ENCODE data around the gene SFI1.
A peak's percentile ranks its signal among the peaks of the same experiment; 100 is the strongest.
"Not testable (repeated sequence)": the region's sequence is repeated elsewhere in the genome, so short reads cannot be mapped to it uniquely, and the experiment has no call there.

SFI1 gene

DNA sequence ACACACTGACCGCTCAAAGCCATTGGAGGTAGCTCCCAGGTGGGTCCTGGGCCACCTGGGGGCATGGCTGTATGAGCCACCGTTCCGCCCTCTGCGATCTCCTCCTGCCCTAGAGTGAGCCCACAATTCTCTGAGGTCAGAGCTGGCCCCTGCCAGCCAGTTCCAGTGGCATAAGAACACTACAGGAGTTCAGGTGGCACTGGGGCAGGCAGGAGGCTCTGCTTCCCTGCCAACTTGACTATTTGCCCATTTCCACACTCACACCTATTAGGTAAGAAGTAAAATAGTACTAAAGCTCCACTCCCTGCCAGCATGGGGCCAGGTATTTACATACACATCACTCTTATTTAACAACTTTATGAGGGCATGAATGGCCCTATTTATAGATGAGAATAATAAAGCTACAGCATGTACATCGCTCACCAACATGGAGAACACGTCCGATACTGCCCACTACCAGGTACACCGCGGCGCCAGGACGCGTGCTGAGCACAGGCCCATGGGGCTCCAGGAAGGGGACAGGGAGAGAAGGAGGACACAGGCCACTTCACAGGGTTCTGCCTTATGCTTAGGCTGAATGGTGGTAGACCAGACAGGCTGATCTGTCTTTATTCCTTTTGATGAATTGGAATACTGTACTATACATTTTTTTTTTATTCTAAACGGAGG lies 139.4 kb downstream of the SFI1 start:
- no peak for DNase-seq (ENCODE audit: low read depth)

- DNase-seq (ENCODE audit: low read depth) = no peak
Measured at GRCh38 chr22:31637447-31637890, 141.1 kb downstream of the SFI1 start.

DNA sequence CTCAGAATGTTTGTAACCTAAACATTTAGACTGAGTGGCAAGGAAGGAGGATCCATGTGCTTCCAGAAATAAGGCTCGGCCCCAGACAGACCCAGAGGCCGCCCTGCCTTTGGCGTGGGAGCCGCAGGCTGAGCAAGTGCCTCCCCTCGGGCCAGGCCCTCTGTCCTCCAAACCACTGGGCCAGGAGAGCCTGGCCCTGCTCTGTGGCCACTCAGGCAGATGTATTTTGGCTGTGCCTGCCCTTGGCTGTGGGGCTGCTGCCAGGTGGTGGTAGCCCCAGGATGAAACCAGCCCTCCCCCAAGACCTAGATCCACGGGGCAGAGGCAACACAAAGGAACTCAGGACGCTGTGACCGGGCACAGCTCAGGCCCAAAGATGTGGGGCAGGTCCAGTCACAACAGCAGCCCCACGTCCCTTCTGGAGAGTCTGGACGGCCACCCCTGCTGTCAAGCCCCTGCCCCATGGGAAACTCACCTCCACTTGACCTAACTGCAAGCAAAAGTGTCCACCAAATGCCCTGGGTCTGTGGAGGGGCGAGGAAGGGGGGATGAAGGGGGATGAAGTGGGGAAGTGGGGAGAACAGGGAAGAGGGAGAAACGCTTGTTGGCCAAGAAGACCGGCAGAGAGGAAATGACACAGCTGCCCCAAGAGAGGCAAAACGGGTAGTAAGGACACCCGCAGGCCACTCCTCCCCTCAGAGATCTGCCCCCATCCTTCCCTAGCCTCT lies 141.7 kb downstream of the SFI1 start:
- DNase-seq (ENCODE audit: low read depth) = no peak

- no peak for DNase-seq (ENCODE audit: low read depth)
Measured at GRCh38 chr22:31639436-31640039, 143.2 kb downstream of the SFI1 start.

GRCh38 chr22:31646186-31647019 lies 150.1 kb downstream of the SFI1 start:
- DNase-seq (ENCODE audit: low read depth) = no peak

DNA sequence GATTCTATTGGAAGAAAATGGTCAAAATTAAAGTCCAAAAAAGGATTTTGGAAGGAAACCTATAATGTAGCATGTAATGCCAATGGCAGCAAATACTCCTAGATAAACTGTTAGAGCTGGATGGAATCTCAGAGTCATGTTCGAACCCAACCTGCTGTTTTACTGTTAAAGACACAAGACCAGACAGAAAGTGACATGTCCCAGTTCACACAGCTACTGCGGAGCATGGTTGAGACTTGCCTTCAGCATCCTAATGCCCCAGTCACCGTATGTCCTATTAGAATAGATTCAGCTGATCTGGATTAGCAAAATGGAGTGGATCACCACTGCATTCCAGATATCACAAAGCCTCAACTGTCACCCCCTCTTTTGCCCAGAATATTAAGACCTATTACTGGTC lies 150.7 kb downstream of the SFI1 start:
- DNase-seq (ENCODE audit: low read depth) = no peak

- DNase-seq (ENCODE audit: low read depth) = no peak
Measured at GRCh38 chr22:31647523-31648320, 151.4 kb downstream of the SFI1 start.

DNA sequence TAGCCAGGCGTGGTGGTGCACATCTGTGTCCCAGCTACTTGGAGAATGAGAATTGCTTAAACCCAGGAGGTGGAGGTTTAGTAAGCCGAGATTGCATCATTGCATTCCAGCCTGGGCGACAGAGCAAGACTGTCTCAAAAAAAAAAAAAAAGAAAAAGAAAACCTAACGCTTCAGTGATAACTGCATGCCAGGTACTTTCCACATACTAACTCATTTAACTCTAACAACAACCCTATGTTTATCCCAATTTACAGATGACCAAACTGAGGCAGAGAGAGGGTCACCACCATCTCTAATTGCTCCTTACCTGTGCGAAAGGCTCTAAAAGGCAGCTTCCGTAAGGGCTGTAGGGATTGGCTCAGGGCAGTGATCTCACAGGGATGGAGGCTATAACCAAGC lies 154.1 kb downstream of the SFI1 start:
- no peak for DNase-seq (ENCODE audit: low read depth)

- no peak for DNase-seq (ENCODE audit: low read depth)
Measured at GRCh38 chr22:31651664-31652063, 155.3 kb downstream of the SFI1 start.

- no peak for DNase-seq (ENCODE audit: low read depth)
Measured at GRCh38 chr22:31652088-31652487, 155.8 kb downstream of the SFI1 start.

- DNase-seq (ENCODE audit: low read depth) = no peak
Measured at GRCh38 chr22:31652911-31653684, 156.8 kb downstream of the SFI1 start.

DNA sequence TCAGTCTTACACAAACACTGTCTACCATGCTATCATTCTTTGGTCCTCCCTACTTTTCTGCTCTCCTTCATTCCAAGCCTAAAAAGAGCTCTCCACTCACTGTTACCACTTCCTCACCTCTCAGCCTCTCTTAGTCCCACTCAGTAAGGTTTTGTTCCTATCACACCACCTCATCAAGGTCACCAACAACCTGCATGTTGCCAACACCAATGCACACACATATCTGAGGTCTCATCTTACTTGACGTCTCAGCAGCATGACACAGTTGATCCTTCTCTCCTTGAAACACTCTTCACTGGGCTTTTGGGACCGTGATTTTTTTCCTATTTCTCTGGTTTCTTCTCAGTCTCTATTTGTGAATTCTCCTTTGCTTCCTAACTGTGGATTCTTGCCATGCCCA lies 157.6 kb downstream of the SFI1 start:
- no peak for DNase-seq (ENCODE audit: low read depth)

- no peak for DNase-seq (ENCODE audit: low read depth)
Measured at GRCh38 chr22:31654408-31654807, 158.1 kb downstream of the SFI1 start.

DNA sequence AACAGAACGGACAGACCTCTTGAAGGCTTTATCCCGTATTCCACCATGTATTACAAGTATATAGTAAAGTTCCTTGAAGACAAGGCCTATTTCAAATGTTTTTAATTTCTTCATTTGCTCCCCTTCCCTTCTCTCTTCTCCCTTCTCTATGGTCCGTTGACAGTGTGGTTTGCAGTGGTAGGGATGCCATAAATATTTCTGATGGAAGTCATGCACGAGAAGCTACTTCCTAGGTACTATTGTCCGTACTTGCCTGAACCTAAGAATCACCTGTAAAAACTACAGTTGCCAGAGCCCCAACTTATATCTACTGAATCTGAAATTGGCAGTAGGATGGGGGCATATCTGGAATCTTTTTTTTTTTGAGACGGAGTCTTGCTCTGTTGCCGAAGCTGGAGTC lies 162.9 kb downstream of the SFI1 start:
- no peak for DNase-seq (ENCODE audit: low read depth)

GRCh38 chr22:31660860-31661341 lies 164.6 kb downstream of the SFI1 start:
- DNase-seq (ENCODE audit: low read depth) = not testable (repeated sequence)

GRCh38 chr22:31661851-31662667 lies 165.7 kb downstream of the SFI1 start, which contains the start of gene PISD:
PISD (minus strand) TSS chr22:31662215; CDS start chr22:31662208, 7 bp downstream.
- DNase-seq (ENCODE audit: low read depth) = peak; percentile 93

GRCh38 chr22:31662668-31663037 lies 166.3 kb downstream of the SFI1 start:
- DNase-seq (ENCODE audit: low read depth) = no peak
